ENCODE results near the gene ZNF652.

DNA sequence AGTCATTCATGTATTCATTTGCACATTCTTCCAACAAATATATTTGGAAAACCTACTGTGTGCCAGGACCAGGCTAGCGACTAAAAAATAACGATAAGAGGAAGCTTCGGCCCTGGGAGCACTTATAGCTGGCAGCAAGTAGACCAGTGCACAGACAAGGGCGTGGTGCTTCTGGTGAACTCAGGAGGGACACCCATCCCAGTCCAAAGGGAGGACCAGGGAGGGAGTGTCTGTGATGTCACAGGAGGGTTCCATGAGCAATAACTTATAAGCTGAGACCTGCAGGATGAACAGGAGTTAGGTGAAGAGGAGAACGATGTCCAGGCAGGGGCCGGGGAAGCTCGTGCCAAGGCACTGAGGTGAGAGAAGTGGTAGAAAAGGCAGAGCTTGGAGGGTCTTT is 114.1 kb downstream of the ZNF652 start:
- TF ChIP-seq POLR2A (IDR thresholded peaks at IDR 0.05) (no peak), POLR2AphosphoS5 (IDR thresholded peaks at IDR 0.05) (no peak)
